Sigmoid colon (tissue), 7 donors: ENCODE measurements around the gene ZNF670. TPM values are rescaled to one million over a fixed set of nuclear protein-coding genes. Genes with fewer than 3 reads are reported as not detected.
A peak's percentile ranks its signal among the peaks of the same experiment; 100 is the strongest.

Experiments
- DNase-seq: peaks from one replicate; pipeline ENCODE4 v3.0.0-alpha.2; 2019
- H3K27ac ChIP-seq, 4 donors: fragments of 200-600 bp; sonication (generic); one replicate each; pipeline ENCODE4 v1.5.1; 2016 to 2019; ENCODE audit warnings: mild to moderate bottlenecking in 1 of 4
- H3K27me3 ChIP-seq, 3 donors: fragments of 200-600 bp; sonication (generic); one replicate each; pipeline ENCODE4 v1.5.1; 2019; ENCODE audit warnings: mild to moderate bottlenecking in 1 of 3
- H3K36me3 ChIP-seq, 4 donors: fragments of 200-600 bp; sonication (generic); one replicate each; pipeline ENCODE4 v1.5.1; 2016 to 2019
- H3K4me1 ChIP-seq, 4 donors: fragments of 200-600 bp; sonication (generic); one replicate each; pipeline ENCODE4 v1.5.1; 2017 to 2019
- H3K4me3 ChIP-seq, 4 donors: fragments of 200-600 bp; sonication (generic); one replicate each; pipeline ENCODE4 v1.5.1; 2017 to 2019; ENCODE audit warnings: mild to moderate bottlenecking in 2 of 4, moderate library complexity in 1 of 4
- H3K9me3 ChIP-seq, 4 donors: fragments of 200-600 bp in 3 of 4; sonication (generic) in 3 of 4; one replicate each; pipeline versions ENCODE4 v1.5.1 to v1.6.1; 2013 to 2019
- CTCF ChIP-seq, 4 experiments: fragments of 450-650 bp in 3 of 4; fragments of 200-600 bp in 1 of 4; IDR thresholded peaks; one replicate each; pipeline ENCODE4 v1.5.1; 2016 to 2019; ENCODE audit warnings: antibody characterized with exemption in 4 of 4, mild to moderate bottlenecking in 3 of 4, moderate library complexity in 2 of 4
- EP300 ChIP-seq, 4 donors: sonication (generic); formaldehyde crosslinking; IDR thresholded peaks; one replicate each; pipeline ENCODE4 v1.6.1; 2017; ENCODE audit warnings: antibody characterized with exemption in 4 of 4
- POLR2A ChIP-seq, 2 donors: fragments of 450-650 bp; IDR thresholded peaks; one replicate each; pipeline ENCODE4 v1.6.1; 2016; ENCODE audit warnings: antibody characterized with exemption in 2 of 2, mild to moderate bottlenecking in 2 of 2, moderate library complexity in 2 of 2
- POLR2AphosphoS5 ChIP-seq, 4 donors: sonication (generic); formaldehyde crosslinking; IDR thresholded peaks; one replicate each; pipeline ENCODE4 v1.6.1; 2017; ENCODE audit warnings: antibody characterized with exemption in 4 of 4
- WGBS, 2 donors: extraction: QIAGEN DNeasy Blood & Tissue Kit; methylation state at CpG; one replicate each; pipeline ENCODE4 v1.1.7; 2013; 5-methylcytosine and 5-hydroxymethylcytosine counted together
- intact Hi-C: fragments of 100-400 bp; cut with DNase I; formaldehyde crosslinking; loops from one replicate; pipeline ENCODE4 v1.15.1; 2023
- polyA plus RNA-seq, 3 donors: library from polyadenylated mRNA; stranded (reverse); fragments of 200-250 nt; gene quantifications; one replicate each; pipeline ENCODE4 v1.2.3, GENCODE V29; 2013
- total RNA-seq, 4 donors: library from RNA; depleted of rRNA; stranded (reverse); fragments of >200 nt; gene quantifications; one replicate each; pipeline ENCODE4 v1.1.0, GENCODE V29; 2016
- donor health status: healthy with polysubstance abuse.
- donor health status: Bipolar disorder and iron deficiency.
- donor health status: healthy.

The ZNF670 gene
- total and polyA plus RNA-seq, 7 donors, result 2.1 to 6.7 (median 3.5) TPM

GRCh38 chr1:247079141-247079874 lies 697 bp upstream of the ZNF670 start:
- no peak for TF ChIP-seq CTCF (IDR thresholded peaks at IDR 0.05)
- no peaks in the 10 kb centered on the region for H3K27me3 ChIP-seq
- peak overlapping the region; percentile 78 to 85 (median 82) for H3K27ac ChIP-seq
- WGBS, 2 donors, result 44 to 64% methylated on average over 23 of the region's 23 CpGs
- intact Hi-C loops, result loop anchor here (10.0 kb wide), 1 partner anchor 145 kb away; the partner anchor contains the start of gene AHCTF1
- no peak for DNase-seq
- H3K9me3 ChIP-seq, result no peaks in the 10 kb centered on the region
- peak overlapping the region in 3 of 4 donors; percentile 79 to 90 (median 89) for H3K4me3 ChIP-seq
- H3K36me3 ChIP-seq, result no peaks in the 10 kb centered on the region
- H3K4me1 ChIP-seq, result peaks cover 0 to 15% (median 10%) of the 10 kb centered on the region in 4 donors

- no peak for DNase-seq
Measured at GRCh38 chr1:247077876-247078257, 744 bp downstream of the ZNF670 start.

DNA sequence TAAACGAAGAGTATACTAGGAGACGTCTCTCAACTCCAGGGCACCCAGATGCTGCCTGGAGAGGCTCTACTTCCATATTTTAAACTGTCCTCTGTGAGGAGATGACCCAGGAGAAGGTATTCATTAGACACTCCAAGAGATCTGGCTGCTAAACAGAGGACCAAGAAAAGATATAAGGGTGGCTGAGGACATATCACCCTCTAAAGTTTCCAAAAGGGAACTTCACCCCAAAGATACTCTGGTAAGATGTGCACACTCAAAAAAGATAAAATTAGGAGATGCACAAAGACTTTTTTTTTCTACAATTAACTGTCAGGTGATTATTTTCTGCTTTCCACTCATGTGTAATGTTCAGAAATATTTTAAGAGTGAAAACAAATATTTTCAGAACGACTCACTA lies 1.4 kb downstream of the ZNF670 start:
- H3K4me1 ChIP-seq, result peaks cover 0 to 15% (median 10%) of the 10 kb centered on the region in 4 donors
- no peaks in the 10 kb centered on the region for H3K36me3 ChIP-seq
- WGBS, 2 donors, result 72 to 76% methylated on average over 3 of the region's 3 CpGs
- TF ChIP-seq CTCF (IDR thresholded peaks at IDR 0.05), result no peak
- no peak for TF ChIP-seq POLR2A (IDR thresholded peaks at IDR 0.05)
- no peak for TF ChIP-seq EP300 (IDR thresholded peaks at IDR 0.05)
- TF ChIP-seq POLR2AphosphoS5 (IDR thresholded peaks at IDR 0.05), result no peak
- no peak overlapping the region for H3K27ac ChIP-seq
- no peak for DNase-seq
- no peak overlapping the region for H3K4me3 ChIP-seq
- H3K27me3 ChIP-seq, result no peaks in the 10 kb centered on the region
- intact Hi-C loops, result loop anchor here (10.0 kb wide), 1 partner anchor 142 kb away; the partner anchor contains the start of gene AHCTF1
- H3K9me3 ChIP-seq, result no peaks in the 10 kb centered on the region

More at GRCh38 chr1:247077876-247078257, 744 bp downstream of the ZNF670 start:
- WGBS, 2 donors, result 1% methylated on average over 8 of the region's 8 CpGs
- H3K27me3 ChIP-seq, result no peaks in the 10 kb centered on the region
- no peaks in the 10 kb centered on the region for H3K36me3 ChIP-seq
- H3K4me3 ChIP-seq, result peak overlapping the region; percentile 54 to 90 (median 84)
- peak overlapping the region; percentile 78 to 85 (median 82) for H3K27ac ChIP-seq
- intact Hi-C loops, result loop anchor here (1.0 to 10.0 kb wide), 2 partner anchors 26 to 143 kb away; partner anchors contain the start of genes AHCTF1 and ZNF669
- TF ChIP-seq CTCF (IDR thresholded peaks at IDR 0.05) (no peak), POLR2A (IDR thresholded peaks at IDR 0.05) (no peak), POLR2AphosphoS5 (IDR thresholded peaks at IDR 0.05) (no peak), EP300 (IDR thresholded peaks at IDR 0.05) (no peak)
- H3K9me3 ChIP-seq, result no peaks in the 10 kb centered on the region
- H3K4me1 ChIP-seq, result peaks cover 0 to 15% (median 10%) of the 10 kb centered on the region in 4 donors

- no peak for DNase-seq
- H3K4me1 ChIP-seq, result no peaks in the 10 kb centered on the region
- no peak overlapping the region for H3K27ac ChIP-seq
- peaks cover 0 to 2% (median 0%) of the 10 kb centered on the region in 4 donors for H3K9me3 ChIP-seq
- intact Hi-C loops, result loop anchor here (10.0 kb wide), 1 partner anchor 136 kb away; the partner anchor contains the start of gene AHCTF1
- H3K36me3 ChIP-seq, result no peaks in the 10 kb centered on the region
- no peaks in the 10 kb centered on the region for H3K27me3 ChIP-seq
- 81 to 83% methylated on average over 3 of the region's 3 CpGs for WGBS, 2 donors
- H3K4me3 ChIP-seq, result no peak overlapping the region
- TF ChIP-seq EP300 (IDR thresholded peaks at IDR 0.05) (no peak), POLR2A (IDR thresholded peaks at IDR 0.05) (no peak), POLR2AphosphoS5 (IDR thresholded peaks at IDR 0.05) (no peak), CTCF (IDR thresholded peaks at IDR 0.05) (no peak)
Measured at GRCh38 chr1:247070645-247071044, 8.0 kb downstream of the ZNF670 start.
